Endothelial cell (in vitro differentiated cells): ENCODE data around the gene CA10. TPM values are rescaled to one million over a fixed set of nuclear protein-coding genes. Genes with fewer than 3 reads are reported as not detected.

ENCODE experiments used
- DNase-seq: peaks from one replicate; pipeline ENCODE4 v3.0.0; 2021; ENCODE audit warnings: low spot score
- H3K27ac Mint-ChIP-seq: one replicate; pipeline ENCODE4 v1.8.0; 2021; ENCODE audit warnings: mixed read lengths, inconsistent platforms; ENCODE audit not compliant: unreplicated experiment
- H3K27me3 Mint-ChIP-seq: one replicate; pipeline ENCODE4 v1.8.0; 2021; ENCODE audit warnings: mild to moderate bottlenecking, moderate library complexity, mixed read lengths, inconsistent platforms; ENCODE audit not compliant: unreplicated experiment
- H3K36me3 Mint-ChIP-seq: one replicate; pipeline ENCODE4 v1.8.0; 2021; ENCODE audit warnings: mild to moderate bottlenecking, low read depth, mixed read lengths, inconsistent platforms; ENCODE audit not compliant: unreplicated experiment
- H3K4me1 Mint-ChIP-seq: one replicate; pipeline ENCODE4 v1.8.0; 2021; ENCODE audit warnings: mild to moderate bottlenecking, mixed read lengths, inconsistent platforms; ENCODE audit not compliant: unreplicated experiment
- H3K4me3 Mint-ChIP-seq: one replicate; pipeline ENCODE4 v1.8.0; 2021; ENCODE audit warnings: mild to moderate bottlenecking, mixed read lengths, inconsistent platforms; ENCODE audit not compliant: unreplicated experiment
- H3K9me3 Mint-ChIP-seq: one replicate; pipeline ENCODE4 v1.8.0; 2021; ENCODE audit warnings: mixed read lengths, inconsistent platforms; ENCODE audit not compliant: unreplicated experiment
- CTCF ChIP-seq: fragments of 200-600 bp; sonication (generic); IDR thresholded peaks from one replicate; pipeline ENCODE4 v1.5.0; 2021; ENCODE audit warnings: antibody characterized with exemption; ENCODE audit not compliant: unreplicated experiment
- total RNA-seq: library from RNA; stranded (reverse); fragmentation: NEBNext Ultra II Directional; extraction: Animal tissue kit (Norgen Biotek cat#: 25700); gene quantifications from one replicate; pipeline ENCODE4 v1.2.1, GENCODE V29; 2021; ENCODE audit not compliant: unreplicated experiment

The CA10 gene
- total RNA-seq, 1 donor from 2014 or later = not detected

DNA sequence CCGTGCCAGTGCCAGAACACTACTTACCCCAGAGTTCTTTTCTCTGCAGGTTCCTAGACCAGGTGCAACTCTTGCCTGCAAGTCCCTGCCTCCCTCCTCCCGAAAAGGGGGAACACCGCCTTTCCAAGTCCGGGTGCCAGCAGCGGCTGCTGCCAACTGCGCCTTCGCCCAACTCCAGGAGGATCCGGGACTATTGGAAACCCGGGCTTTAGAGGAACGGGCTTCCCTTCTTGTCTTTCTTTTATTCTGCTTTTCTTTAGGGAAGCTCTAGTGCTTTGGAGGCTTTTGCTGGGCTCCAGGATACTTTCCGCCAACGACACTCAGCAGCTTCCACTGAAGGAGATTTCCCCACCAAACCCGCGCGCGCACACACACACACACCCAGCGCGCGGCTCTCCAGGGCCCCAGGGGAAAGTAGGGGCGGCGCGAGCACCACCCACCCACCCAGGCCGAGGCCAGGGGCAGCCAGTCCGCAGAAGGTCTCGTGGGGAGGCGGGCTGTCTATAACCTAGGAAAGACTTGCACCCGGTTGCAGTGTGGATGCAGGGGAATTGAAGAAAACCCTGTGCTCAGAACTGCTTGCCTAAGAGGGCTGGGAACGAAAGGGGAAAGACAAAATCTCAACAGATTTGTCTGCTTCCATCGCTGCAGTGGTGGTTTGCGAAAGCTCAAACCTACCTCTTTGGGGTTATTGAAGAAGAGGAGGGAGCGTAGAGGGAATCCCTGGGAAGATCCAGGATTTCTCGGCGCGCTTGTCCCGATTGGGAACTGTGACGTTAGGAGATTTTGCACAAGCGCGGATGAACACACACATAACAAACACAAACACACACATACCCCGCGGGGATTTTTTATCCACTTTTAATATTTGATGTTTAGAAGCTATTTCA is 977 bp upstream of the CA10 start:
- no peaks in the 10 kb centered on the region for H3K9me3 Mint-ChIP-seq
- no peaks in the 10 kb centered on the region for H3K36me3 Mint-ChIP-seq
- H3K27me3 Mint-ChIP-seq = peaks cover 24% of the 10 kb centered on the region
- no peak for TF ChIP-seq CTCF
- H3K4me1 Mint-ChIP-seq = peaks cover 15% of the 10 kb centered on the region
- no peak for DNase-seq
- no peak overlapping the region for H3K27ac Mint-ChIP-seq
- H3K4me3 Mint-ChIP-seq = no peak overlapping the region

- H3K4me3 Mint-ChIP-seq = peak overlapping the region; percentile 76
- no peaks in the 10 kb centered on the region for H3K9me3 Mint-ChIP-seq
- H3K27ac Mint-ChIP-seq = no peak overlapping the region
- DNase-seq = peak; percentile 15
- TF ChIP-seq CTCF = no peak
- H3K27me3 Mint-ChIP-seq = peaks cover 26% of the 10 kb centered on the region
- H3K36me3 Mint-ChIP-seq = no peaks in the 10 kb centered on the region
- peaks cover 15% of the 10 kb centered on the region for H3K4me1 Mint-ChIP-seq
Measured at GRCh38 chr17:52157603-52158449, 688 bp downstream of the CA10 start.

- no peak overlapping the region for H3K27ac Mint-ChIP-seq
- H3K36me3 Mint-ChIP-seq = no peaks in the 10 kb centered on the region
- H3K4me1 Mint-ChIP-seq = peaks cover 15% of the 10 kb centered on the region
- no peak for DNase-seq
- no peaks in the 10 kb centered on the region for H3K9me3 Mint-ChIP-seq
- peak overlapping the region; percentile 76 for H3K4me3 Mint-ChIP-seq
- H3K27me3 Mint-ChIP-seq = peaks cover 27% of the 10 kb centered on the region
- TF ChIP-seq CTCF = no peak
Measured at GRCh38 chr17:52156576-52157570, 1.6 kb downstream of the CA10 start.

DNA sequence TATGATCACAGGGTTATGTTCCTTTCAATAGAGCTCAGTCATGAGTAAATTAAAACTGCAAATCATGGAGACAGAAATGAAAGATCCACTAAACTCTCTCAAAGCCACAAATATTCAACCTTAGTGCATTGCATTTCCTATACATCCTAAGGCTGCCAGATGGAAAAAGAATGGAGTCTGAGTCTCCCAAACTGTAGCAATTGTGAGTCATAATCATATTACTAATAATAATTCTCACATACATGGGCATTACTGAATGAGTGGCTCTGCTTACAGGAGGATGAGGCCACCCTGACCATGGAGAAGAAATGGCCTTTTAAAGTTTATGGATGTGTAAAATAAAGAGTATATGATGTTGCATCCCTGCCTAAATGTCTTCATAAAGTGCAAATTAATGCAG is 3.2 kb downstream of the CA10 start:
- H3K4me3 Mint-ChIP-seq = no peak overlapping the region
- peaks cover 15% of the 10 kb centered on the region for H3K4me1 Mint-ChIP-seq
- no peak for DNase-seq
- no peaks in the 10 kb centered on the region for H3K36me3 Mint-ChIP-seq
- no peaks in the 10 kb centered on the region for H3K9me3 Mint-ChIP-seq
- TF ChIP-seq CTCF = no peak
- peaks cover 25% of the 10 kb centered on the region for H3K27me3 Mint-ChIP-seq
- H3K27ac Mint-ChIP-seq = no peak overlapping the region
